H9 (cell line): ENCODE results near the gene GNL3. TPM values are rescaled to one million over a fixed set of nuclear protein-coding genes. Genes with fewer than 3 reads are reported as not detected.
A peak's percentile ranks its signal among the peaks of the same experiment; 100 is the strongest.

Experiments
- DNase-seq: peaks from one replicate; pipeline ENCODE4 v3.0.0-alpha.2; 2017
- H2AFZ ChIP-seq: one replicate; pipeline ENCODE4 v1.6.1; 2013; ENCODE audit warnings: mild to moderate bottlenecking, low read length, control low read depth, moderate library complexity
- H2AK5ac ChIP-seq: 2 replicates; pipeline ENCODE4 v1.6.1; 2013; ENCODE audit warnings: low read length, control low read depth, mixed read lengths; ENCODE audit not compliant: insufficient read length
- H2BK120ac ChIP-seq: one replicate; pipeline ENCODE4 v1.6.1; 2013; ENCODE audit warnings: low read depth, mild to moderate bottlenecking, low read length, control low read depth, inconsistent platforms; ENCODE audit not compliant: poor library complexity, severe bottlenecking
- H2BK12ac ChIP-seq: 2 replicates; pipeline ENCODE4 v1.6.1; 2013; ENCODE audit warnings: low read length, control low read depth, mixed read lengths, low read depth; ENCODE audit not compliant: insufficient read length
- H2BK15ac ChIP-seq: 2 replicates; pipeline ENCODE4 v1.6.1; 2013; ENCODE audit warnings: low read depth, low read length, control low read depth
- H2BK20ac ChIP-seq: one replicate; pipeline ENCODE4 v1.6.1; 2013; ENCODE audit warnings: low read depth, mild to moderate bottlenecking, low read length, control low read depth, inconsistent platforms; ENCODE audit not compliant: poor library complexity, severe bottlenecking
- H2BK5ac ChIP-seq: 2 replicates; pipeline ENCODE4 v1.6.1; 2013; ENCODE audit warnings: low read length, control low read depth, mixed read lengths; ENCODE audit not compliant: insufficient read length
- H3K14ac ChIP-seq: 2 replicates; pipeline ENCODE4 v1.6.1; 2013; ENCODE audit warnings: low read length, control low read depth; ENCODE audit not compliant: insufficient read depth
- H3K18ac ChIP-seq: 2 replicates; pipeline ENCODE4 v1.6.1; 2013; ENCODE audit warnings: low read depth, mild to moderate bottlenecking, mixed read lengths, low read length, control low read depth; ENCODE audit not compliant: insufficient read length
- H3K23ac ChIP-seq: 2 replicates; pipeline ENCODE4 v1.6.1; 2013; ENCODE audit warnings: low read length, control low read depth, mixed read lengths, low read depth; ENCODE audit not compliant: insufficient read length
- H3K23me2 ChIP-seq: 2 replicates; pipeline ENCODE4 v1.6.1; 2013; ENCODE audit warnings: low read depth, mild to moderate bottlenecking, mixed read lengths, low read length, control low read depth; ENCODE audit not compliant: insufficient read length, poor library complexity, severe bottlenecking
- H3K27ac ChIP-seq: 2 replicates; pipeline ENCODE4 v1.5.1; 2013; ENCODE audit warnings: low read length, control low read depth, mixed read lengths, low read depth; ENCODE audit not compliant: insufficient read length
- H3K27me3 ChIP-seq: 2 replicates; pipeline ENCODE4 v1.6.1; 2013; ENCODE audit warnings: low read length, control low read depth, inconsistent platforms; ENCODE audit not compliant: insufficient read depth
- H3K4ac ChIP-seq: 2 replicates; pipeline ENCODE4 v1.6.1; 2013; ENCODE audit warnings: low read depth, mild to moderate bottlenecking, control low read depth, inconsistent platforms, low read length, moderate library complexity
- H3K4me1 ChIP-seq: 2 replicates; pipeline ENCODE4 v1.6.1; 2013; ENCODE audit warnings: low read length, control low read depth, inconsistent platforms; ENCODE audit not compliant: insufficient read depth
- H3K4me2 ChIP-seq: 2 replicates; pipeline ENCODE4 v1.6.1; 2013; ENCODE audit warnings: low read length, control low read depth, mixed read lengths; ENCODE audit not compliant: insufficient read length, insufficient read depth
- H3K56ac ChIP-seq: 2 replicates; pipeline ENCODE4 v1.6.1; 2013; ENCODE audit warnings: low read depth, mild to moderate bottlenecking, mixed read lengths, low read length, control low read depth; ENCODE audit not compliant: insufficient read length
- H3K79me1 ChIP-seq: 2 replicates; pipeline ENCODE4 v1.6.1; 2013; ENCODE audit warnings: low read depth, mild to moderate bottlenecking, moderate library complexity, low read length, control low read depth, inconsistent platforms; ENCODE audit not compliant: insufficient read depth, poor library complexity, severe bottlenecking
- H3K79me2 ChIP-seq: 2 replicates; pipeline ENCODE4 v1.6.1; 2013; ENCODE audit warnings: low read length, control low read depth, inconsistent platforms; ENCODE audit not compliant: insufficient read depth
- H3K9ac ChIP-seq: 2 replicates; pipeline ENCODE4 v1.6.1; 2013; ENCODE audit warnings: low read length, control low read depth, mixed read lengths; ENCODE audit not compliant: insufficient read length; ENCODE audit errors: extremely low read depth
- H3K9me3 ChIP-seq: one replicate; pipeline ENCODE4 v1.6.1; 2013; ENCODE audit warnings: low read depth, low read length, inconsistent platforms; ENCODE audit not compliant: control insufficient read depth
- H3T11ph ChIP-seq: one replicate; pipeline ENCODE4 v1.6.1; 2013; ENCODE audit warnings: mild to moderate bottlenecking, low read length, control low read depth, inconsistent platforms
- H4K20me1 ChIP-seq: one replicate; pipeline ENCODE4 v1.6.1; 2013; ENCODE audit not compliant: control insufficient read depth, insufficient read length, insufficient read depth
- H4K5ac ChIP-seq: 2 replicates; pipeline ENCODE4 v1.6.1; 2013; ENCODE audit warnings: low read depth, mild to moderate bottlenecking, mixed read lengths, low read length, control low read depth; ENCODE audit not compliant: insufficient read length
- H4K8ac ChIP-seq: replicated peaks from 2 replicates; pipeline ENCODE4 v1.6.1; 2013; ENCODE audit warnings: low read length, control low read depth, mixed read lengths, low read depth; ENCODE audit not compliant: insufficient read length
- H4K91ac ChIP-seq: 2 replicates; pipeline ENCODE4 v1.6.1; 2013; ENCODE audit warnings: low read depth, mild to moderate bottlenecking, moderate library complexity, mixed read lengths, low read length, control low read depth; ENCODE audit not compliant: insufficient read length
- H3K27ac Mint-ChIP-seq, 3 experiments: 2 replicates in 2 of 3; 3 replicates in 1 of 3; pipeline ENCODE4 v1.8.0; 2020 to 2021; ENCODE audit warnings: mixed read lengths in 3 of 3, mild to moderate bottlenecking in 1 of 3, moderate library complexity in 1 of 3
- H3K27me3 Mint-ChIP-seq: 2 replicates; pipeline ENCODE4 v1.8.0; 2021; ENCODE audit warnings: low read depth, mild to moderate bottlenecking, moderate library complexity, mixed read lengths
- H3K36me3 Mint-ChIP-seq, 3 experiments: 2 replicates in 2 of 3; 3 replicates in 1 of 3; pipeline ENCODE4 v1.8.0; 2020 to 2021; ENCODE audit warnings: low read depth in 3 of 3, mixed read lengths in 3 of 3; ENCODE audit not compliant: insufficient read depth in 1 of 3
- H3K4me1 Mint-ChIP-seq, 2 experiments: 2 replicates each; pipeline ENCODE4 v1.8.0; 2020; ENCODE audit warnings: mixed read lengths in 2 of 2
- H3K4me3 Mint-ChIP-seq, 2 experiments: 2 replicates in 1 of 2; 3 replicates in 1 of 2; pipeline ENCODE4 v1.8.0; 2020 to 2021; ENCODE audit warnings: mild to moderate bottlenecking in 2 of 2, mixed read lengths in 2 of 2, moderate library complexity in 1 of 2
- H3K9me3 Mint-ChIP-seq, 2 experiments: 2 replicates in 1 of 2; 3 replicates in 1 of 2; pipeline ENCODE4 v1.8.0; 2020; ENCODE audit warnings: mild to moderate bottlenecking in 2 of 2, mixed read lengths in 2 of 2, moderate library complexity in 1 of 2
- WGBS: extraction: QIAGEN DNeasy Blood & Tissue Kit; methylation state at CpG from one replicate; pipeline ENCODE4 v1.1.7; 2013; ENCODE audit warnings: missing lambda C conversion rate, low lambda C conversion rate, mixed read lengths; ENCODE audit not compliant: insufficient read length; ENCODE audit errors: extremely low coverage; 5-methylcytosine and 5-hydroxymethylcytosine counted together
- total RNA-seq: library from RNA; stranded (reverse); gene quantifications from 2 replicates; pipeline ENCODE4 v1.2.1, GENCODE V29; 2021
- TF ChIP-seq, protein P1 (sequence below): fragments of 200-600 bp; sonication (generic); conservative IDR thresholded peaks from 3 replicates; pipeline ENCODE4 v1.8.0; 2021; ENCODE audit warnings: antibody characterized with exemption, mild to moderate bottlenecking

GNL3 gene
- total RNA-seq, 1 experiment from 2014 or later, result 250 TPM

GRCh38 chr3:52696830-52697631 is 11.2 kb downstream of the GNL3 start:
- H4K8ac ChIP-seq, result no peak overlapping the region
- H3K4ac ChIP-seq, result no peak overlapping the region
- no peaks in the 10 kb centered on the region for H3K4me1 ChIP-seq
- H3K27me3 Mint-ChIP-seq, result no peaks in the 10 kb centered on the region
- H3K27ac Mint-ChIP-seq, result peak overlapping the region in 2 of 3 experiments; percentile 15 to 48; a peak in 2 of 7 replicates
- no peak for DNase-seq
- H3K27ac ChIP-seq, result no peak overlapping the region
- no peak overlapping the region for H3K56ac ChIP-seq
- no peak overlapping the region for H3K9ac ChIP-seq
- H3K4me1 Mint-ChIP-seq, result no peaks in the 10 kb centered on the region
- no peak overlapping the region for H2BK12ac ChIP-seq
- H3K4me3 Mint-ChIP-seq, result no peak overlapping the region
- H2AFZ ChIP-seq, result no peak overlapping the region
- H3K23me2 ChIP-seq, result no peaks in the 10 kb centered on the region
- no peak overlapping the region for H2AK5ac ChIP-seq
- H4K91ac ChIP-seq, result no peak overlapping the region
- H3K79me1 ChIP-seq, result no peaks in the 10 kb centered on the region
- H2BK5ac ChIP-seq, result no peak overlapping the region
- H3K23ac ChIP-seq, result no peak overlapping the region
- peaks cover 27 to 60% (median 50%) of the 10 kb centered on the region in 3 experiments; a peak in 6 of 7 replicates for H3K36me3 Mint-ChIP-seq
- TF ChIP-seq, protein P1, sequence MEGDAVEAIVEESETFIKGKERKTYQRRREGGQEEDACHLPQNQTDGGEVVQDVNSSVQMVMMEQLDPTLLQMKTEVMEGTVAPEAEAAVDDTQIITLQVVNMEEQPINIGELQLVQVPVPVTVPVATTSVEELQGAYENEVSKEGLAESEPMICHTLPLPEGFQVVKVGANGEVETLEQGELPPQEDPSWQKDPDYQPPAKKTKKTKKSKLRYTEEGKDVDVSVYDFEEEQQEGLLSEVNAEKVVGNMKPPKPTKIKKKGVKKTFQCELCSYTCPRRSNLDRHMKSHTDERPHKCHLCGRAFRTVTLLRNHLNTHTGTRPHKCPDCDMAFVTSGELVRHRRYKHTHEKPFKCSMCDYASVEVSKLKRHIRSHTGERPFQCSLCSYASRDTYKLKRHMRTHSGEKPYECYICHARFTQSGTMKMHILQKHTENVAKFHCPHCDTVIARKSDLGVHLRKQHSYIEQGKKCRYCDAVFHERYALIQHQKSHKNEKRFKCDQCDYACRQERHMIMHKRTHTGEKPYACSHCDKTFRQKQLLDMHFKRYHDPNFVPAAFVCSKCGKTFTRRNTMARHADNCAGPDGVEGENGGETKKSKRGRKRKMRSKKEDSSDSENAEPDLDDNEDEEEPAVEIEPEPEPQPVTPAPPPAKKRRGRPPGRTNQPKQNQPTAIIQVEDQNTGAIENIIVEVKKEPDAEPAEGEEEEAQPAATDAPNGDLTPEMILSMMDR, result no peak
- H3K27me3 ChIP-seq, result no peaks in the 10 kb centered on the region
- H2BK15ac ChIP-seq, result no peak overlapping the region
- no peaks in the 10 kb centered on the region for H4K20me1 ChIP-seq
- no peak overlapping the region for H3K4me2 ChIP-seq
- no peak overlapping the region for H3K18ac ChIP-seq
- no peaks in the 10 kb centered on the region for H3K9me3 ChIP-seq
- H3T11ph ChIP-seq, result no peak overlapping the region
- no peaks in the 10 kb centered on the region for H3K9me3 Mint-ChIP-seq
- H2BK120ac ChIP-seq, result no peak overlapping the region
- H3K14ac ChIP-seq, result no peak overlapping the region
- no peak overlapping the region for H2BK20ac ChIP-seq
- H4K5ac ChIP-seq, result no peak overlapping the region
- no CpG with 5 or more reads among the region's 2 CpGs for WGBS
- H3K79me2 ChIP-seq, result no peaks in the 10 kb centered on the region
